Renal cortical epithelial cell (primary cell): Measurements from ENCODE around the gene ADAMTS13. TPM values are rescaled to one million over a fixed set of nuclear protein-coding genes. Genes with fewer than 3 reads are reported as not detected.

ENCODE experiments used
- DNase-seq: peaks from one replicate; pipeline ENCODE4 v3.0.0-alpha.2; 2011; ENCODE audit warnings: low read depth
- total RNA-seq: library from RNA; depleted of rRNA; stranded (reverse); fragments of >200 nt; gene quantifications from 2 replicates; pipeline ENCODE4 v1.2.3, GENCODE V29; 2014

ADAMTS13 gene
- total RNA-seq, 1 donor from 2014 or later, result 6.0 TPM

- DNase-seq, result no peak
Measured at GRCh38 chr9:133471551-133472276, 49.5 kb downstream of the ADAMTS13 start.

DNA sequence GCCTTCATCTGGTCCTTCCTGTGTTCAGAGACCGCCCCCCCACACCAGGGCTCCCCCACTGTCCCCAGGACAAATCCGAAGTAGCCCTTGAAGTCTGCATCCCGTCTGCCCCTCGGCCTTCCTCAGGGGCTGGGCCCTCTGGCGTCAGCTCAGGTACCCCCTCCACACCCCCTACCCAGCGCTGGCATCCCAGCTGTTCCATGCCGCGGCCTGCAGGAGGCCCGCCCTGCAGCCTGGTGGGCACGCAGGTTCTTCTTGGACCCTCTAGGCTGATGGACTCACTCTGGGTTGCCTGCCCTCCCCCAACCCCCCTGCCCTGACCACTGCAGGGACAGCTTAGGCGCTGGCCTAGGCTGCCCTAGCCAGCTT is 50.1 kb downstream of the ADAMTS13 start:
- no peak for DNase-seq

DNA sequence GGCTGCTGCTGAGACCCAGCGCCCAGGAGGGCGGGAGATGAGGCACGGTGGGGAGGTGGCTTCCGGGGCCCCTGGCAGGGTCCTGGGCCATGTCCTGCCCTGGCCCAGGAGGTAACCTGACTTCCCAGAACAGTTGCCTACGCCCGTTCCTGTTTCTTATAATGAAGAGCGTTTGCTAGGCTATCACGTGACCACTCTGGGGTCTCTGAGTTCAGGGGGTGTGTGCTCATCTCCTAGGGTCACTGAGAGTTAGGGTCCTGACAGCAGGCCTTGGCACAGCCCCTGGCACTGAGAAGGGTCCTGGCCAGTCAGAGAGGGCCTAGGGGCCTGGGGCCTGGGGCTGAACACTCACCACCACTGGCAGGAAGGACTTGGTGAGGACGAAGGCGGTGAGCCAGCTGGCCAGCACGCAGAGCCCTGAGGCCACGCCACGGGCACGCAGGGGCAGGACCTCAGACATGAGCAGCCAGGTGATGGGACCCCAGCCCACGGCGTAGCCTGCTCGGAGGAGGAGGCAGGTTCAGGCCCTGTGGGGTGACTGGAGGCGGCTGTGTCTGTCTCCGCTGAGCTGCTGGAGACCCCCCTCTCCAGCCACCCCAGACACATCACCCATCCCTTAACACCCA is 50.7 kb downstream of the ADAMTS13 start:
- DNase-seq, result no peak

DNA sequence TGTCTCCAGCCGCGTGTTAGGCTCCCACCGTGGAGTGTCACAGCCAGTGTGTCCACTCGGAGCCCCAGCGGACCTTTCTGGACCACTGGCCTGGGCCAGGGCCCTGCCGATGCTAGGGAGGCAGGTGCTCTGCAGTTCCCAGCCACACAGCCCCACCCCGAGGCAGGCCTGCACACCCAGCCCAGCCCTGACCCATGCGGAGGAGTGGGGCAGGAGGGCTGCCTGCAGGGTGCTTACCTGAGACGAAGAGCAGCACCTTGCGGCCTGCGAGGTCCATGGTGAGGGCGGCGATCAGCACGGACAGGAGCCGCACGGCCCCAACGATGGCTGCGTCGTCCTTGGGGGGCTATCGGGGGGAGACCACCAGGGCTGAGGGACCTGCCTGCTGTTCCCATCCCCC is 51.6 kb downstream of the ADAMTS13 start:
- no peak for DNase-seq

GRCh38 chr9:133474215-133474614 is 52.0 kb downstream of the ADAMTS13 start:
- no peak for DNase-seq

- DNase-seq, result no peak
Measured at GRCh38 chr9:133474853-133475252, 52.7 kb downstream of the ADAMTS13 start.

DNA sequence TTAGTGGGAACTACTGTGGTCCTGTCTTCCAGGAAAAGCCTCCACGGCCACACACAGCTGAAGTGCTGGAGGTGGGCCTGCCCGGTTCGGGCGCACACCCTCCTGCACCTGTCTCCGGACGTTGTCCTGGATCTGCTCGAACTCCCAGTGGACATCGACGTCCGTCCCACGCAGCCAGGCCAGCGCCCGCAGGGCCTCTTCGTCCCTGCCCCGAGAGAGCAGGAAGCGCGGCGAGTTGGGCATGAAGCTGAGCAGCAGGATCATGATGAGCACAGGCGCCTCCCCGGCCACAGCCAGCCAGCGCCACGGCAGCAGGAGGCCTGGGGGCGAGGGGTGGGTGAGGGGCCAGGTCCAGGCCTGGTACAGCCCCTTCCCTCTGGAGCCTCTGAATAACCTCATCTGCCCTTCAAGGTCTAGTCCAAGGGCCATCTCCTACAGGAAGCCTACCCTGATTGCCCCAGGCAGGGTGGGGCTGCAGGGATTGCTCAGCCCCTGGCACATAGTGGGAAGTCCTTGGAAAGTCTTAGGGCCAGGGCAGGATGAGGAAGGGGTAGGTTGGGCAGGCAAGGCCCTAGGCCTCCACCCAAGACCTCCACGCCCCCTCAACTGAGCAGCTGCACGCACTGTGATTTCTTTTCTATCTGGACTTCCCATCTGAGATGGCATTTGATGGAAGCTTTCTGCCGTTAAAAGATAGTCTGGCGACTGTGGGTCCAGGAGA is 53.3 kb downstream of the ADAMTS13 start:
- DNase-seq, result no peak

- no peak for DNase-seq
Measured at GRCh38 chr9:133476036-133476931, 54.1 kb downstream of the ADAMTS13 start.

DNA sequence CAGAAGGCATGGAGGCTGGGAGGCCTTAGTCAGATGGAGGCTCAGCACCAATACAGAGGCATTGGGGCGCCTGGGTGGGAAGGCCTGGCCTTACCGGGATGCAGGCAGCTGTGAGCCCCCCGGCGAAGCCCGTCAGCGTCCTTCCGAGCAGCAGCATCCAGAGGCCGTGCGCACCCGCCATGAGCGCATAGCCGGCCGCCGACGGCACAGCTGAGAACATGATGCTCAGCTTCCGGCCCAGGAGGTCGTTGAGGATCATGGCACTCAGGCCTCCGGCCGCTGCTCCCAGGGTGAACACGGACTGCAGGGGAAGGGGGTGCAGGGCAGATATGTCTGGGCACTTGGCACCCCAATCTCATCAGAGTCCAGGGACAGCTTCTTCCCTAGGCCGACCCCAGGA is 54.8 kb downstream of the ADAMTS13 start:
- DNase-seq, result no peak

DNA sequence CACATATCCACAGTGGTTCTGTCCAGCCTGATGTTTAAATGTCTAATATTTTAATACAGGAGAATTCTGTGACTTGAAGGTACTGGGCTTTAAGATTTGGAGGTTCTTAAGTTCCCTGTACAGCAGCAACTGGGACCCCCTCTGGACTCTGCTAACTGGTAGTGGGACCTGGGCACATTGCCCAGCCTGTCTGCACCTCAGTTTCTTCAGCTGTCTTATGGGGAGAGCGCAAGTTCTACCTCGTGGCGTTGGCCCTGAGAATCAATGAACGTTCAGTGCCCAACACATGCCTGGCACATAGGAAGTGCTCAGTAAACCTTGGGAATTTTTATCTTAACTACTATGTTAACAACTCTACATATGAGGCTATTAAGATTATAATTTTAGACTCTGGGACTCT is 55.3 kb downstream of the ADAMTS13 start:
- no peak for DNase-seq

DNA sequence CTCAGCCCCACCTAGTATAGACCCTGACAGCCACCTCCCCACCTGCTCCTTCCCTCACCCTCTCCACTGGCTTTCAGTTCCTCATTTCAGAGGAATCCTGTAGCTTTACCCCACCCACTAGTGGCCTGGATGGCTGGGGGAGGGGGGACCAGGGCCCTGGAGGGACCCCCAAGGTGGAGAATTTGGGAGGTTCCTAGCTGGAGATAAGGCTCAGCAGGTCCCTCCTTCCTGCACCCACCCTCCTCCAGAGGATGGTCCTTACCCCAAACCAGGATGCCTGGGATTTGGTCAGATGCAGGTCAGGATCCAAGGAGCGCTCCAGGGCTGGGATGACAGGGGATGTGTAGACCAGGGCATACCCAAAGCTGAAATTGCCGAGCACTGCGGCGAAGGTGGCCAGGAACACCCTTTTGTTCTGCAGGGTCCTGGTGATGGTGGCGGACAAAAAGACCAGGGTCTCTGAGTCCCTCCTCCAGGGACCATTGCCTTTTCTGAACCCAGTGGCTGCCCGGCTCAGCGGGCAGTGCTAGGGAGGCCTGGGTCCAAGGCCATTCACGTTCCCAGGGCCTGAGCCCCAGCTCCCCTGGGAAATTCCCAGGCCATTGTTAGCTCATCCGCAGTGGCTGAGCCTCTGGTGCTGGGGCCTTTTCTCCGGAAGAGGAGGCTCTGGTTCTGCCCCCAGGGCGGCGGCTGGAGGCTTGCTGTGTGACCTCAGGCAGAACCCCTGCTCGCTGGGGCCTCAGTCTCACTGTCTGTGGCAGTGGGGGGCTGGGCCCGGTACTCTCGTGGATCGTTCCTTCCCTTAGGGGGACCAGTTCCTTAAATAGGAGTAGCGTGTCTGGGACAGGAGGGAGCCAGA is 56.1 kb downstream of the ADAMTS13 start:
- peak; percentile 35 for DNase-seq

GRCh38 chr9:133478851-133479711 is 56.9 kb downstream of the ADAMTS13 start, which contains the start of gene SLC2A6:
Gene SLC2A6, minus strand, starts transcription at chr9:133479099. Its CDS starts 40 bp downstream, at chr9:133479059.
- DNase-seq, result peak; percentile 43

DNA sequence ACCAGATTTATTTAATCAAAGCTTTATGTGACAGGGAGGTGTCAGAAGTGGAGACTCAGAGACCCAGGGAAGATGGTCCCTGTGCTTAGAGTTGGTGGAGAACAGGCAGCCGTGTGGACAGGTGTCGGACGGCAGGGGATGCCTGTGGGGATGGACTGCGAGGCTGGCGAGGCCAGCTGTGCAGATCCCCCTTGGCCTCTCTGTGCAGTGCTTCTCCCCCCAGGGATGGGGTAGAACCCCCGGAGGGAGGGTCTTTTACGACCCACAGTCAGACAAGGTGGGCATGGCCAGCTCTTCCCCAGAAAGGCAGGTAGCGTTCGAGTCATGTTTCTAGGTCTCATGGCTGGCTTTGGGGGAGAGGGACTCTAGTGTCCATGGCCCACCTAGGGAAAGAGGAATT is 61.4 kb downstream of the ADAMTS13 start:
- no peak for DNase-seq

DNA sequence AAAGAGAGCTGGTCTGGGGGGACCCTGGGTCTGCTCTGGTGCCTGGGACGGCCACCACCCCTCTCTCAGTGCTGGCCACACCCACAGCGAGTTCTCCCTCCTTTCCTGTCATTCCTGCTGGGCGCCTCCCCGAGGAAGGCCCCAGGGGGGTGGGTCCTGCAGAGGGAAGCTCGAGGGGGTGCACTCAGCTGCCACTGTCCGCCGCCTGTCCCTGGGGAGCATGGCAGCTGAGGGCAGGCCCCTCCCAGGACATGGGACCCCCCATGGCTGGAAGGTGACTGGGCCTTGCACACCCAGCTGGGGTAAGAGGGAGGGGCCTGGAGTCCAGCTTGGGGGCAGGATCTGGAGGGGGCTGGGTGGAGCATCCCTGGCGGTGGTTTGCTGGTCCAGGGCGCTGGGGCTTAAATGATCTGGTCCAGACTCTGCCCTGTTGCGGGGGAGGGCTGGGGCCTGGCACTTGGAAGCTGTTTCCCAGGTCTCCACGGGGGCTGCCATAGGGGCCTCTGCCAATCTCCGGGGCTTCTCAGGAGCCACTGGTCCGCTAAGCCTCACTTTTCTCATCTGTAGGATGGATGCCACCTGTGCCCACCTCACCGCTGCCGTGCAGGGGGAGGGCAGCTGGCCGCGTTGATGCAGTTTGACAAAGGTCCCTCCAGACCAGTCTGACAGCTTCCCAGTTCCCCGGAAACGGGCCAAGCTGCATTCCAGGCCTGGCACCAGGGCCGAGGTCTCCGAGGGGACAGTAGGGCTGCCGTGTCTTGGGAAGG is 62.7 kb downstream of the ADAMTS13 start:
- no peak for DNase-seq

DNA sequence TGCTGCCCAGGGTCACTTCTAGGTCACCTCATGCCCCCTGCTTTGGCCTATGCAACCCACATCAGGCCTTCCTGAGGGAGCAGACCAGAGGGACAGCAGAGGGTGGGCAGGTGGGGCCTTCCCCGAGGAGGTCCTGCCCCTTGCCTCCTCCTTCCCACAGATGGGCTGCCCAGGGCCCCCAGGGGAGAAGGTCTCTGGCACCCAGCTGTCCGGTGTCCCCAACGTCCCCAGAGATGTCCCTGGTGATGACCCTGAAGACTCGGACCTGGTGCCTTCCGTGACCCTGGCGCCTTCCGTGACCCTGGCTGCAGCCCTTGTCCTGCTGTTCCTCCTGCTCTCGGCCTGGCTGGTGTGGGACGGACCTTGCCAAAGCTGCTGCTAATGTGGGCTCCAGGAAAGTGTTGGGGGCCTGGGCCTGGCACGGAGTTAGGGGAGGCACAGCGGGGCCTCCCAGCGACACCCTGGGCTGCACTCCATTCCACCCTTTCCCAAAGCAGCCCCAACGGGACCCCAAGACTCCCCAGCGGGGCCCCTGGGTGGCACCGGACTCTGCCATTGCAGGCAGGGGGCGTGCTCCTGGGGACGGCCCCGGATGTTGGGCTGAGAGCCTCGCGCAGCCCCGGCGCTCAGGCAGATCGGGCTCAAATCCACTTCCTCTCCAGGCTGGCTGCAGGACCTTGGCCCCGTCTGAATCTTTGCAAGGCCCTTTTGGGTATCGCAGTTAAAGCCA is 63.5 kb downstream of the ADAMTS13 start:
- DNase-seq, result no peak

DNA sequence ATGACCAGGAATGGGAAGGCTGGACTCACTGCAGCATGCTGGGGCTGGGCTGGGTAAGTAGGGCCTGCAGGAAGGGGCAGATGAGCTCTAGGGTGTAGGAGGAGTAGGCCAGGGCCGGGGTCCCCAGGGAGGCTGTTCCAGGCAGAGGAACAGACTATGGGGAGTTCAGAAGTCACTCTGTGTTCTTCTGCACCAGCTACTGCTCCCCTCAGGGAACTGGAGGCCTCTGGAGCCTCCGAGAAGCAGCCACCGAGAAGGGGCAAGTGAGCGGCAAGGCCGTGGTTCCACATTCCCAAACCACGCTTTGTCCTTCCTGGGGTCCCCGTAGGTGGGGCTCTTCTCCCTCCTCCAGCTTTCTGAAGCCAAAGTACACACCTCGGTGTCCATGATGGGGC is 65.2 kb downstream of the ADAMTS13 start:
- DNase-seq, result no peak

- DNase-seq, result no peak
Measured at GRCh38 chr9:133488686-133489252, 66.6 kb downstream of the ADAMTS13 start.
